LNCAP (cell line): ENCODE results near the gene CLSTN1.

Experiments
- CTCF ChIP-seq: fragments of 450-650 bp; IDR thresholded peaks from 2 replicates; pipeline ENCODE4 v1.5.1; 2017; ENCODE audit warnings: mild to moderate bottlenecking

The CLSTN1 gene

GRCh38 chr1:9733160-9733789, 90.5 kb downstream of the CLSTN1 start:
- no peak for TF ChIP-seq CTCF

GRCh38 chr1:9732123-9732971, 91.4 kb downstream of the CLSTN1 start:
- TF ChIP-seq CTCF, result no peak

- no peak for TF ChIP-seq CTCF
Observed at GRCh38 chr1:9731561-9731960, 92.2 kb downstream of the CLSTN1 start.

GRCh38 chr1:9731051-9731537, 92.7 kb downstream of the CLSTN1 start:
- TF ChIP-seq CTCF, result no peak

- no peak for TF ChIP-seq CTCF
Observed at GRCh38 chr1:9730096-9730901, 93.5 kb downstream of the CLSTN1 start.

- no peak for TF ChIP-seq CTCF
Observed at GRCh38 chr1:9729523-9729922, 94.2 kb downstream of the CLSTN1 start.
